GM19328 (cell line): Measurements from ENCODE around the gene RPL3.

Experiments used
- ATAC-seq: cut with Tn5 transposase; IDR thresholded peaks from one replicate; pipeline ENCODE4 v1.9.1; 2021; ENCODE audit warnings: mild to moderate bottlenecking, moderate library complexity; ENCODE audit not compliant: unreplicated experiment

RPL3 gene

DNA sequence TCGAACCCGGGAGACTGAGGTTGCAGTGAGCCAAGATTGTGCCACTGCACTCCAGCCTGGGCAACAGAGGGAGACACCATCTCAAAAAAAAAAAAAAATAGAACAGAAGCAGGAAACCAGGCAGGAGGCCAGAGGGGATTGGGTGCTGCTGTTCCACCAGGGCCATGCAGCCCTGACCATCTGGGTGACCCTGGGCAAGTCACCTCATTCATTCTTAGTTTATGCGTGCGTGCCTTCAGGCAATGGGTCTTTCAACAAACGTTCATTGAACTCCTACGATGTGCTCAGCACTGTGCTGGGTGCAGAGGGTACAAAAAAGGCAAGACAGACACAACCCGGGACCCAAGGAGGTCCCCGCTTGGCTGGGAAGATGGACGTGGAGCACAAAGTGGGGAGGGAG lies 18.3 kb downstream of the RPL3 start:
- ATAC-seq: no peak

GRCh38 chr22:39300186-39300830 lies 19.1 kb downstream of the RPL3 start:
- no peak for ATAC-seq

- ATAC-seq: no peak
These were observed 19.6 kb downstream of the RPL3 start for GRCh38 chr22:39299829-39300178.

DNA sequence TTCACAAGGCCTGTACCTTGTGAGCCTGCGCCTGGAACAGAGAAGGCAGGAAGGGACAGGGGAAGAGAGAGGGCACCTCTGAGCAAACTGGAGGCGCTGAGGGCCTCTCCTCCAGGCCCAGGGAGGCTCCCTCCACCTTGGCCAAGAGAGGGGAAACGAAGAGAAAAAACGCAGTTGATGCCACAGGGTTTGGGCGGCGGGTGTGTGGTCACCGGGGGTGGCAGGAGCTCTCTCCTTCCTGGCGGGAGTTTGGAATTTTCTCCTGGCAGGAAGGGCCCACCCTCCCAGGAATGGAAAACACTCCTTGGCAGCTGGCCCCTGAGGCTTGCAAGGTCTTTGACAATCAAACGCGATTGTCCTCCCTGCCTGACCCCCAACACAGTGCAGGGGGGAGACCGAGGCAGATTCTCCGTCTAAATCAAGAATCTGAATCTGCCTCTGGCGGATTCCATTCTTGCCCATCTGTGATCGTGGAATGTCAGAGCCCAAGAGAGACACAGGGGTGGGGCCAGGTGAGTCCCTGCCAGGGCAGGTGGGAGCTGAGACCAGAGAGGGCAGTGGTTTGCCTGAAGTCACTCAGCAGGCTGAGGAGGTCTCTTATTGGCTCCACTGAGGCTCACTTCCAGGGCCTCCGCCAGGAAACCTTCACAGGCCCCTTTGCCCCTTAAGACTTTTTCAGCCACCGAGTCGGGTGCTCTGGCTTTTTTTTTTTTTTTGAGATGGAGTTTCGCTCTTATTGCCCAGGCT lies 21.0 kb downstream of the RPL3 start:
- no peak for ATAC-seq

DNA sequence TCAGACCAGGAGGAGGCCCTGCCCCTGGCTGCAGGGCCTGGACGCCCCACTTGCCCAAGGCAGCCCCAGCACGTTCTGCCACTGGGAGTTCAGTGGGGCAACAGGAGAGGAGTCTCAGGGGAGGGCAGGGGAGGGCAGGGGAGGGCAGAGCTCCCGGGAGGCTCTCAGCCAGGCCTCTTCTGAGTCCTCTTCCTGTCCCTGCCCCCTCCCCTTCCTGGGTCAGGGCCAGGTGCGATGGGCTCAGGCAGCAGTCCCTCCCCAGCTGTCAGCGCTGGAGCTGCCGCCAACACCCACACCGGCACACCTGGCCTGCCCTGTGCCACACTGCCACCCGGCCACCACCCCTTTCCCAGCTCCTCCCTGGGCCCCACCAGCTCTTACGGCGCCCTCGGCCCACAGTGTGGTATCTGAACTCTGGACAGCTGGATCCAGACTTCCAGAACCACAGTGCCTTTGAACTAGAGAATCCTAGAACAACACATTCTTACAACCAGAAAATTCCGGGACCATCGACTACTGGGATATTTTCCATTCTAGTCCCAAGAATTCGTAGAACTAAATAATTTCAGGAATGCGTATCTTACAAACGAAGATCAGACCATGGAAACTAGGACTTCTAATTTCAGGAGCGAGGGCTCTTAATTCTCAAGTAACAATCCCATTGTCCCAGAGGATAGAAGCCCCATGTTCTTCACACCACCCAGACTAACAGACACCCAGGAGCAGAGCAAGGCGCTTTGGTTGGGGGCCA lies 21.8 kb downstream of the RPL3 start:
- ATAC-seq: no peak

DNA sequence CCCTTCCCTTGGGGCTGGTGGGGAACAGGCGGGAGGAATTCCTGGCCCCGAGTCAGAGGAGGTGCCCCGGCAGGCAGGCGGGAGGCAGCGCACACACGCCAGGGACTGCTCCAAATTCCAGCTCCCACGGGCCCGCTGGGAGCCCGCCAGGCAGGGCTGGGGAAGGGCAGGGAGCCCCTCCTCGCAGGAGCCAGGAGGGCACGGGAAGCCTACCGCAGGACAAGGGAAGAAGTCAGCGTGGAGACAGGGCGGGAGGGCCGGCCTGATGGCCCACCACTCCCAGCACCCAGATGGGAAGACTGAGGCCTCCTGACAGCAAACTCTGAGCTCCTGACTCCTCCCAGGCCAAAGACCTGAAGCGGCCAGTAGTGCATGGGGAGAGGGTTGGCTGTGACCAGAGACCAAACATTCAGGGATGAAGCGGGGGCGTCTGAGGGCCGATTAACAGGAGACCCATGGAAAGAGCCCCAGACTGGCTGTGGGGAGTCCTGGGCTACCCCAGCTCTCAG lies 22.4 kb downstream of the RPL3 start:
- ATAC-seq: no peak

DNA sequence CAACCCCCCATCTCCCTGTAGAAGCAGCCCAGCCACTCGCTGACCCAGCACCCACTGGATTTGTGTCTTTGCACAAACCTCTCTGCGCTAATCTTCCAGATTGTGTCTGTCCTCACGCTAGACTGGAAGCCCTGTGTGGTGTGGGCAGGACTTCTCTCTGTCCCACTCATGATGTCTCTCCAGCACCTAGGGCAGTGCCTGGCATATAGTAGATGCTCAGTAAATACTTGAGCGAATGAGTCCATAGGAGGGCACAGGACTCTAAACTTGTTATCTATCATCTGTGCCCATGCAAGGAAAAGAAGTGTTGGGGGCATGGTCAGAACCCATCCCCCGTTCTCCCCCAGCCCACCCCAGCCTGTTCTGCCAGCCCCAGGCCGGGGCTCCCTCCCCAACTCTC lies 22.9 kb downstream of the RPL3 start:
- ATAC-seq: no peak

- ATAC-seq: no peak
These were observed 24.6 kb downstream of the RPL3 start for GRCh38 chr22:39294571-39295468.

DNA sequence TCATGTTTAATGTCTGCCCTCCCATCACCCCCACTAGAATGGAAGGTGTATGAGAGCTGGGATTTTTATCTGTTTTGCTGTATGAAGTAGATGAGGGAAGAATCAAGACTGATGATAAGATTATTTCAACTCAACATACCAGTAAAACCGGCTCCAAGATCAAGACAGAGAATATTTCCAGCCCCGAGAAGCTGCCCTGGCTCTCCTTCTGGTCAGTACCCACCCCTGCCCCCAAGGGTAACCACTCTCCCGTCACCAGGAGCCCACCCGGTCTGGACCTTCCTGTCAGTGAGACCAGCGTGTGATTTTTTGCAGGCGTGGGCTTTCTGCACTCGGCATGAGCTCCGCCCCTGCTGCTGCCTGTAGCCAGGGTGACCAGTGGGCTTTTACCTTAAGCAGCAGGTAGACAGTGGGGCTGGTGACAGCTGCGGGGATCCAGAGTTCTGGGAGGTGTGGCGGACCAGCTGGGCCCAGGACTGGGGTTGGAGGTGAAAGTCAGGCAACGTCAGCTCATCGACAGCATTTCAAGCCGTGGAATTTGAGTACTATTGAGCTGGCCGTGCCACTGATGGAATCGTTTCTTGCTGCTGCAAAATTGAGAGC lies 25.6 kb downstream of the RPL3 start:
- no peak for ATAC-seq

GRCh38 chr22:39292561-39293074 lies 26.8 kb downstream of the RPL3 start:
- ATAC-seq: no peak

GRCh38 chr22:39292031-39292462 lies 27.4 kb downstream of the RPL3 start:
- ATAC-seq: no peak

DNA sequence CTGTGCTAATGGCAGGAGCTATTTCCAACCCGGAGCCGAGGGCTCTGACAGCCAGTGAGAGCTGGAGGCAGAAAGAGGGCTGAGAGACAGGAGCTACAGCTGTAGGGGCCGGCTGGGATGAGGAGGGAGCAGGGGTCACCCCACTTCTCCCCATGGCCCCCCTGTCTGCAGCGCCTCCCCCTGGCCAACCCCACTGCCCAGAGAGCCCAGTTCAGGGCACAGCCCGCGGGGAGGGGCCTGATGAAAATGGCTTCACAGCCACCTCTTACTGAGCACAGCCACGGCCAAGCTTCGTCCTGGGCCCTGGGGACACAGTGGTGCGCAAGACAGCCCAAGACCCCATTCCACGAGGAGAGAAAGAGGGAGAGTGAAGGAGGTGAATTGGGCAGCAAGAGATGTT lies 27.9 kb downstream of the RPL3 start:
- ATAC-seq: no peak

- ATAC-seq: no peak
These were observed 28.7 kb downstream of the RPL3 start for GRCh38 chr22:39290724-39291161.

GRCh38 chr22:39289975-39290720 lies 29.3 kb downstream of the RPL3 start:
- no peak for ATAC-seq

- no peak for ATAC-seq
These were observed 29.9 kb downstream of the RPL3 start for GRCh38 chr22:39289533-39289932.

GRCh38 chr22:39288135-39288898 lies 31.1 kb downstream of the RPL3 start:
- no peak for ATAC-seq

- ATAC-seq: no peak
These were observed 32.2 kb downstream of the RPL3 start for GRCh38 chr22:39287076-39287725.

DNA sequence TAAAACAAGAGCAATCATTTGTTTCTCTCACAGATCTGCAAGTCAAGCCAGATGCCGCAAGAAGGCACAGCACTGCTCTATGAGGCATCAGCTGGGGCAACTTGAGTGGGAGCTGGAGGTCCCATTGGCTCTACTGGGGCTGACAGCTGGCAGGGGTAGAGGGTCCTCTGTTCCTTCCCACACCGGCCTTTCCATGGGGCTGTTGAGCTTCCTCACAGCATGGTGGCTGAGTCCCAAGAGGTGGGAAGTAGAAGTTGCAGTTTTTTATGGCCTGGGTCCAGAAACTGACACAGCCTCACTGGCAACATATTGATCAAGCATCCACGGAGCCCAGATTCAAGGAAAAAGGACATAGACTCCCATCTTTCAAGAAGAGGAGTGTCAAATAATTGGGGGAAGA lies 34.4 kb downstream of the RPL3 start:
- no peak for ATAC-seq
